HG02970 (cell line): ENCODE results near the gene PTN.

Experiments
- ATAC-seq: cut with Tn5 transposase; IDR thresholded peaks from one replicate; pipeline ENCODE4 v1.9.1; 2021; ENCODE audit warnings: mild to moderate bottlenecking, moderate library complexity, moderate number of reproducible peaks; ENCODE audit not compliant: unreplicated experiment, low FRiP score

PTN gene, protein sequence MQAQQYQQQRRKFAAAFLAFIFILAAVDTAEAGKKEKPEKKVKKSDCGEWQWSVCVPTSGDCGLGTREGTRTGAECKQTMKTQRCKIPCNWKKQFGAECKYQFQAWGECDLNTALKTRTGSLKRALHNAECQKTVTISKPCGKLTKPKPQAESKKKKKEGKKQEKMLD

DNA sequence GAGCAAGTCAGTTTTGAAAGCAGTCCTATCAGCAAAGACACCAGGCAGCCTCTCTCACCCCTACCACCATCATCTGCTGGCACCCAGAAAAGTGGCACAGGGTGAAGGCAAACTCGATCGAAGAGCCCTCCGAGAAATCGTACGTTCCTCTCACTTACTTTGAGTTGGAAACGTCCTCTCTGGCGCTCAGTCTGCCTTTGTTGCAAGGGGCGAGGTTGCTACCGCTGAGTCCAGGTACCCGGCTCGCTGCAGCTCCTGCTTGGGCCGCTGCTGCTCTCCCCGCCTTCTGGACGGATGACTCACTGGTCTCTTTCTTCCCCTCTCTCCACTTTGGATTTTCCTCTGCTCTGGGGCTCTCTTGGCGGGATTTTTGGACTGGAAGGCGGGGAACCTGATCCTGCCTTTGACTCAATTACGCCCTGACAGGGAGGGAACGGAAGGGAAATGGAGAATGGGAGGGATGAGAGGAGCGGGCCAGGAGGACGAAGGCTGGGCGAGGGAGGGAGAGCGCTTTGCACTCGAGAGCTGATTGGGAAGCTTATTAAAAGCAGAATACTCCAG is at the start of gene PTN:
Gene PTN (minus strand): TSS at position 453 of the 561 bp plus-strand sequence. CDS start 88,760 bp downstream, outside the sequence.
- ATAC-seq: no peak

DNA sequence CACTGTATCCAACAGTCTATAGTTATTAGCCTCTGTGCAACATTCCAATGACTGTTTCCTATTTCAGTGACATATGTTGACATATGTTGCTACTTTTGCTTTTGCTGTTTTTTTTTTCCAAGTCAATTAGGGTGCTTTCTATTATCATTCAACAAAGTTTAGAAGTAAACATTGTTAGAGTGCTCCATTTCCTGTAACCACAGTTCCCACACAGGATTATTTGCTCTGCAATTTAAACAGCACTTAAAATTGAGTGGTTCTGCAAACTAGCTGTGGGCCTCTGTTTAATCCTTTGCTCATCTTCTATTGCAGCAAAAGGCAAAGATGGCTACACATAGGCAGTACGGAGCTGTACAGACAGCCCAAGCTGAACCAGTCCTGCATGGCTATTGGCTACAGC is 46.5 kb upstream of the PTN start:
- no peak for ATAC-seq

DNA sequence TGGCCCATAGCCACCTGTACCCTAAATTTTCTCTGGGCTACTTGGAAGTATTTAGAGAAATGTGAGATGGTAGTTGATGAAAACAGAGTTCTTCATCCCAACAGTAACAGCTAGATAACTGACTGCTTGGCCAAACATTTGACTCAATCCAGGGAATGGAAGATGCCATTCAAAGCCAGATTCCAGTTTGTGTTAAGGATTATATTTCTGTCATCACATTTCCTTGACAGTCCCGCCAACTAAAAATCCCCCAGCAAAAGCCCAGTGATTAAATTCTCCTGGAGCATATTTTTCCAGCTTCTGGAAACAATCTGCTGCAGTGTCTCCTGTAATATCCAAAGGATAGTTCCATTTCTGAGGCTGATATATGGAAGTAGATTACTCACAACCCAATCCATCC is 45.4 kb upstream of the PTN start:
- no peak for ATAC-seq

DNA sequence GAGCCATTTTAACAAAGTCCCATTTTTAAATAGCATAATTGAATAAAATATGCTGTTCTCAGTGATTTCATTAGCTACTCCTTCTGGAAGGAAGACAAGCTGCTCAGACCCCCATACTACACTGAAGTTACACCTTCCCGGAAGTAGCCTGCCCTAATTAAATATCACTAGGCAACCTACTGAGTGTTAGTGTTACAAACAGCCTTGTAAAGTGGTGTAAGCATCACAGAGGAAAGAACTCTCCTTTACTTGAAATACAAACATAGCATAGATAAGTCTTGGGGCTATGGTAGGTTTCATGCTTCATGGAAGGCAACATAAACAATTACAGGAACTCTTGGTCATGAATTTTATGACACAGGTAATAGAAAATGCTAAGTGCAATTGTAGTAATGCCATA is 43.4 kb upstream of the PTN start:
- no peak for ATAC-seq

DNA sequence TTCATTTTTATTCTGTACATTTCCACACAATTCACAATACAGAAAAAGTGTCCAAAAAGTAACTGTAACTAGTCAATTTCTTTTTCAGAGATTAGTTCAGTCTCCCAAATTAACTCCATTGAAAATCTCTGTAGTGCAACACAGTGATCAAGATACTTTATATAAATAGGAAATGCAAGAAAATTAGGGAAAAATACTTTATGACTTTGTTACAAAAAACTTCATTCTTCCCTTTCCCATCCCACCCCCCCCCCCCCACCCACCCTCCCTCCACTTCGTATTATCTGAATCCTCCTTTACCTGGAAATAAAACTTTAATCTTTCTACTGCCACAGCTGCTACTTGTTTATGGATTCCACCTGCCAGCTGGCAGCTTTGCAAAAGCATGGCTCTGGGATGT is 37.5 kb upstream of the PTN start:
- no peak for ATAC-seq

DNA sequence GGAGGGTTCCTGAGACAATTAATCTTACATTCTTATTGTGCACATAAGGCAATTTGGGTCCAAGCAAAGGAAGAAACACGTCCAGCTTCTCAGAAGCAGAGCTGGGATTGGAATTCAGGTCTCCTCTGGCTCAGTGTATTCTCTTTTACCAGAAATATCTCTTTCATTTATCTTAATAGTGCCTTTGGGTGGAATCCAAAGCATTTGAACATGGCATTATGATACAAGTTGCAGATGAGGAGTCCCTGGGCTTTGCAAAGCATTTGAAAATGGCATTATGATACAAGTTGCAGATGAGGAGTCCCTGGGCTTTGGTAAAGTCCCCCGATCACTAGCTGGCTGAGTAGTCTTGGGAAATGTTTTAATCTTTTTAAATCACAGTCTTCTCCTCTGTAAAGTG is 30.0 kb upstream of the PTN start:
- no peak for ATAC-seq

DNA sequence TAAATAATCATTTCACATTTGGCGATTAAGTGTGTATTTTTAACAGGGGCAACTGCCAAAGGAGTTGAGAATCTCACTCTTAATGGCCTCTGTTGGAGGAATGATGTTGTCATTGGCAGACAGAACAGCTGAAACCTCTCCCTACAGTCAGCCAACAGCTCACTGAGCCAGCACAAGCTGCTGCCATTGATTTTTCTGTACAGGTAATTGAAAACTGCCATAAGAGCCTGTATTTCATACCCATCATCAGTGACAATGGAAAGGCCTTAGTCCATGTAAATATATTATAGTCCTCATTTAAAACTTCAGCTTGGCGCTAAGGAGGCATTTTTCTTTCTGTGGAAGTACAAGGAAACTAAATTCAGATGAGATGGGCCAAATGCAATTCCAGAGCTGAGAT is 28.1 kb upstream of the PTN start:
- no peak for ATAC-seq

DNA sequence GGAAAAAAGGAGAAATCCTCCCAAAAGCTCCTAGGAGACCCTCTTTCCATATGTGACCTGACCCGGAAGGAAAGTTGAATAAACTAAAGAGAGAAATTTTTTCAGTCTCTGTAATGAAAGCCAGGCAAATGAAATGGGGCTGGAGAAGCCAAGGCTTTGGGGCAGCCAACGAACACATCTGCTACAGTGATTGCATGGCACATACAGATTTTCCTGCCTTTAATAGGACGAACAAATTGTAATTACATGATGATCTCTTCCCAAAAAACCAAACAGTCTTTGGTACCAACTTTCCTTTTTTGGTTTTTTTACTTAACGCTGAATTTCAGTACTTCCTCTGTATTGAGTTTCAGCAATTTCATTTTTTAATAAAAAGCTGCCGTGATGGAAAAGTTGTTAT is 23.5 kb upstream of the PTN start:
- no peak for ATAC-seq

DNA sequence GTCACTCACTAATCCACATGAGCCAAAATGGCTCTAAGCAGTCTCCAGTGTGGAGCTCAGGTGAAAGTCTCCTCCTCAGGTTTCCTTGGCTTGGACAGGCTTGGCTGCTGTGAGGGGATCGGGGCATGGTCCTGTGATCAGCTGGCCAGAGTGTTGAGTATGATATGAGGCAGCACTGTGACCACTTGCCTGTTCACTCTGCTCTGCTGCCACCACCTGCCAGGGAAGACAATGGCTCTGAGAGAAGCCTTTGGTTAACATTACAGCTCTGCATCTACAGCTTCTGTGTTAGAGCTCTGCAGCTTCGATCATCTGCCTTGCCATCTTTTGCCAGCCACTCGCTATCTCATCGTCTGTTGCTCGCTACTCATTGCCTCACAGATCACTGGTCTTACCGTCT is 20.1 kb upstream of the PTN start:
- ATAC-seq: no peak

DNA sequence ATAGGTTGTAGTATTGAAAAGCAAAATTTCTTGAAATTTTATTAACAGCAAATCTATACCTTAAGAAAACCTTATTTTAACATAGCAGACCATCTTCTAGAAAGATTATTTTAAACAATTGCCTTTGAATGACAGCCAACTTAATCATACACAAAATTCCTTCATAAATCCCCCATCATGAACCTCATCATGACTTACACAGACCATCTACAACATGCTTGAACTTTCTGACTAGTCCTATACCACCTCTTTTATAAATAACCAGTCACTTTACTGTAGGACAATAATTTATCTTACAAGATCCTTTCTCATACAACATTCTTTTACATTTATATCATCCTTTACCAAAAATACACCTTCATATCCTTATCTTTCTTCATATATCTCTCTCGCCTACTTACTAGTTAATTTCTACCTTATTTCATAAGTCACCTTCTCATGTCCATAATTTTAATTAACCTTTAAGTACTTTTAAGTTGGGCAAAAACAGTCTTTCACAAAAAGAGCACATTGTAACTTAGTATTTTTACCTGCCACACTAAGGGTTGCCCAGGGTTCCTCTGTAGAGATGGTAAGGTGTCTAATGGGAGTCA is 16.6 kb upstream of the PTN start:
- ATAC-seq: no peak

DNA sequence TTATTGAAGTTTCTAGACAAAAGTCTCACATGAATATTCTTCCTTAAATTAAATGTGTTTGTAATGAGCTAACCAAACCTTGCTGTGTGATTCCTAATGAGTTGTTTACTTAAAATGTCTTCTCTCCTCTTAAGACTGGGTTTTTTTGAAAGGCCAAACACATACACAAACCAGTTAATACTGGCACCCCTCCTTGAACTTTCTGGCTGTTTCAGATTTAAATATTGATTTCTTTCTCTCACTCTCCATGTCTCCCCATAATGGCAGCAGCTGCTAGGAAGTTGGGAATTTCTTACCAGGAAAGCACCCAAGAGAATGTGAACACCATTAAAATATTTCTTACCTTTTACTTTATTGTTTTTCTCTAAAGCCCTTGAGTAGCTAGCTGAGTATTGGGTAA is 11.4 kb upstream of the PTN start:
- no peak for ATAC-seq

DNA sequence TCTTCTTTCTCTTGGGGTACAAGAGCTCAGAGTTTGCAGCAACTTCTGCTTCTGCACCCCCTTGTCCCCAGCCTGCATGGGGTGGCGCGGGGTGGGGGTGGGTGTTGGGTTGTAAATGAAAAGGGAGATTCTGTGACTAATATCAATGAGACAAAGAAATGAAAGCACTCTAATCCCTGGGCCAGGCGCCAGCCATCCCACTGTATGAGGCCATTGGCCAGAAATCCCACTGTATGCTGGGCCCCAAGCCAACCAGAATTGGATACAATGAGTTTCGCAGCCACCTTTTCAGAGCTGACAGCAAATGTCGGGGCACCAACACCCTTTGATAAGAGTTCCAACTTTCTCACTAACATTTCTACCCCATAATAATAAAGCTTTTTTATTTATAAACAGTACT is 10.9 kb upstream of the PTN start:
- ATAC-seq: no peak

DNA sequence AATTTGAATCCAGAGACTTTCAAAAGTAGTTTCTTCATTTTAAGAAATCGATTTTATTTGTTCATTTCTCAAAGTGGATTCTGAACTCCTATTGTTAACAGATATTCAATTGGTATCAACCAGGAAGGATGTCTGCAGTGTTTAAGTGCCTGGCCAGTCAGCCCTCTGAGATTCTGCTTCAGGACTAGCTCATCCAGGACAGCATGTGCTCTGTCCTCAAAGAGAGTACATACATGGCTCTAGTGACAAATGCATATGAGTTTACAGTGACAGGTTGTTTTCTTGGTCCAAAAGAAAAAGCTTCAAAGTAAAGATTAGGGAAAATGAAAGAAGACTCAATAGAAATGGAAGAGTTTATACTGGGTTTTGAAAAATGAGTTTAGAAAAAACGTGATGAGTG is 8.4 kb upstream of the PTN start:
- ATAC-seq: no peak

DNA sequence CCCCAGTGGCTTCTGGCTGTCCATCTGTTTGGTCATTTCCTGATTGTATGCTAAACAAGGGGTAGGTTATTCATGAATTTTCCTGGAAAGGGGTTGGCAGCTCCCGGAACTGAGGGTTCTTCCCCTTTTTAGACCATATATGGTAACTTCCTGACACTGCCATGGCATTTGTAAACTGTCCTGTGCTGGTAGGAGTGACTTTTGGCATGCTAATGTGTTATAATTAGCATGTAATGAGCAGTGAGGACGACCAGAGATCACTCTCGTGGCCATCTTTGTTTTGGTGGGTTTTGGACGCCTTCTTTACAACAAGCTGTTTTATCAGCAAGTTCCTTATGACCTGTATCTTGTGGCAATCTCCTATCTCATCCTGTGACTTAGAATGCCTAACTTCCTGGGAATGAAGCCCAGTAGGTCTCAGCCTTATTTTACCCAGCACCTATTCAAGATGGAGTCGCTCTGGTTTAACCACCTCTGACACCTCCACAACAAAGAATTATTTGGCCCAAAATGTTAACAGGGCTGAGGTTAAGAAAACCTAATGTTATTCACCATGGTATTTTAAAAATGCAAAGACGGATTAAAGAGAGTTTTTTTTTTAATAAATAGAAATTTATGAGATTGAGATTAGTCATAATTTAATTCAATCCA is 2.4 kb upstream of the PTN start:
- ATAC-seq: no peak

DNA sequence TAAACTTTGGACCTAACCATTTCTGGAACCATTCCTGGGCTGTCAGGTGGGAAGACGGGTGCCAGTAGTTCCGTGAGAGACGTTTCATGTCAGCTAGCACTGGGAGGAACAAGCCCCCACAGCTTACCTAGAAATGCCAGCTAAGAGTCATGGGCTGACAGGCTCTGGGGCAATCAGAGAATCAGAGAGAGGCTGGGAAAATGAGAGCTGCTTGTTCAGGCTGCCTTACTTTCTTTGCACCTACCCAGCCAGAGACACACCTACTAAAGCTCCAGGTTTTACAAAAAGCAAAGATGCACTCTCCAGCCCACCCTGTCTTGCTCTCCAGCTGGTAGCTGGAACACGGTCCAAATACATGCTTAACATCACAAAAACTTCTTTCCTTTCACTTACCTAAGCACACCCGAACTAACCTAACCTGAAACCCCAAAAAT is 688 bp downstream of the PTN start:
- ATAC-seq: no peak

DNA sequence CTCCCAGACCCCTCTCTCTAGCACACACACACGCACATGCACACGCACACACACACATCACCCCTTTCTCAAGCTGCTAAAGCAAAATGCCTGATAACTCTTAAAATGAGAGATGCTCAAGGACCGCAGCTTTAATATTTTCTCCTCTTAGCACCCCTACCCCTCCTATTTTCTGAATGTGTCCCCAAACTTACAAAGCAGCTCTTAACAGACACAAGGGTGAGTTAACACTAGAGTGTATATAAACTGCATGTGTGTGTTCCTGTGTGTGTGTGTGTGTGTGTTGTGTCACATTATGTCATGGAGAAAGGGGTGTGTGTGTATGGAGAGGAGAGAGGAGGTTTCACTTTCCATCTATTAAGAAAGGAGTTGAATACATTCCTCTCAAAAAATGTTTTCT is 1.3 kb downstream of the PTN start:
- ATAC-seq: no peak

DNA sequence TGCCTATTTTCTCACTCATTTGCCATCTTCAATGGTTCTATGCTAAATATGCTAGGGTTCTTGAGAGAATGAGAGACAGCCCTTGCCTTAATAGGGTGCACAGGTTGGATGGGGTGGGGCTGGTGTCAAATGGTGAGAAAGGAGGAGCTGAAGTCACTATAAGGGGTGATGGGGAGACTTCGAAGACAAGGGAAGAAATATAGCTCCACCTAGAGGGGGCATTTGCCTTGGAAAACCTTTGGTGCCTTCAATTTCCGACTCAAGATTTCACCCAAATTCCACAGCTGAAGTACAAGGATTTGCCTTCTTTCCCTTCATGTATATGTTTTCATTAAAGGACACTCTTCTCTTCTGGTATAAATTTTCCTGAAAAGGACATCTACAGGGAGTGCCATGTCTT is 5.6 kb downstream of the PTN start:
- ATAC-seq: no peak

DNA sequence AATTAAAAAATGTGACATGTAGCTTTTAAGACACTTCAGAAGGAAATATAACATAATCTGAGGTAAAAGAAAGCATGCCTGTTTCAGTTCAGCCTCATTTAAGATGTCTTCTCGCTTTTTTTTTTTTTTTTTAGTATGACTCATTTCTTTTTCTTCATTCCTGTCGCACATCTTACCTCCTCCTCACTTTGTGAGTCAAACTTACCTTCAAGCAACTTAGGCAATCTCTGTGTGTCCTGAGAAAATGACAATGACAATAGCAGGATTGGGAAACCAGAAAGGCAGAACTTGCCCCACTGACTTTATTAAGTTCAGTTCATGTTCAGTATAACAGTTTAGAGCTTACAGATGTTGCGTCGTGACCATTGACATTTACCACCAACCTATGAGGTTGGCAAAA is 7.7 kb downstream of the PTN start:
- ATAC-seq: no peak

DNA sequence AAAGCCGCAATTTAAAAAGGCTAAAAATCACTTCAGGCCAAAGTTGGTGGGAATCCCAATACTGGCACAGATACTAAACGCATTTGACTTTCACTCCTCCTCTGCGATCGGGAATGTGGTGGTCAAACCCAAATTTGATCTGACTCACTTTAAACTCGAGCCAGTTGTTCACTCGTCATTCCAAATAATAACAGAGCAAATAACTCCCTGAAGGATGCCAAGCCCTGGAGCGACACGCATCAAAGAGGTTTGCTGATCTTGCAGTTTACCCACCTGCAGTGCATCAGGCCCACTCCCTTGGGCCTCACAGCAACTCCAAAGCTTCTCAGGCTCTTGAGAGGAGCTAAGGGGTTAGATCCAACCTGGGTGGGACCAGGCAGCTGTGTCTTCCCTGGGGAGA is 12.2 kb downstream of the PTN start:
- ATAC-seq: no peak

DNA sequence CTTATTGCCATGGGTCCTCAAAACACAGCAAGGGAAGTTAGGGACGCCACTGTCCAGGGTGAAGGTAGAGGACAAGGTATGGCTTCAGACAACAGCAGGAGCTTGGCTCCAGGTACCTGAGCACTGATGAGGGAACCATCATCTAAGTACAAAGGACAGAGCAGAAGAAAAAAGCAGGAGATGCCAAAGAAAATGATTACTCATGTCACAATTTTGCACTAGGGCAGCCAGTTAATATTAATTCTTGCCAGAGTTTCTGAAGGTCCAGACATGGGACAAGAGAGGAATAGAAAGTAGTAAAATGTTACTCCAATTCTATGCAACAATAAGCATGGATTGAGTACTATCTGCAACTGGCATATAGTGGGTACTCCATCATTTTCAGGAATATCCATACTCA is 14.1 kb downstream of the PTN start:
- ATAC-seq: no peak

DNA sequence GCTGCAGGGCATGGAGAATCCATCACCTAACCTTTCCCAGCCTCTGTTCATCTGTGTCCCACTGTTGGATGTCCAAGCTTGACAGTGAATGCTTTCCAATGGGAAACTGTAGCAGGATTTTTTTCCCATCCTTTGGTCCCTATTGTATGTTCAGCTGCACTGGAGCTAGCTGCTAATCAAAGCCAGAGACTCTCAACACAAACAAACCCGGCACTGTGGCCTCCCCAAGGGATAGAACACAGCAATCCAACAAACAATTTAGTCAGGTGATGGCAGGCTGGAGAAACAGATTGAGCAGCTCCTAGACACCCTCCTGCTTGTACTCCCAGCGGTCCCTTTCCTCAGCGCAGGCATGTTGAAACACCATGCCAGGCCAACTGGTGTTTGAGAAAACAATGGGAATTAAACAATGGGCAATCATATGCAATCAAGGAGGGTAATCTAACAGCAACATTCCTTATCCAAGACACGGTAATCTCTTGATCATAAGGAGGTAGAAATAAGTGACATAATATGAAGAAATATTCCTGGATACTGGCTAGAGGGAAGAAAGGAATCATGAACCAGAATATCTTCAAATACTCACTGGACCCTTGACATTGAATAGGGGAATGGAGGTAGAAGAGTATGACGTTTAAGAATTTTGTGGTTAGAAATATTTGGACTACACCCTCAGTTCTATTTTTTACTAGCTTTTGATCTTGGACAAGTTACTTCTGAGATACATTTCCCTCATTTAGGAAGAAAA is 15.0 kb downstream of the PTN start:
- ATAC-seq: no peak
